Measurements from ENCODE around the gene LTBP3.
A peak's percentile ranks its signal among the peaks of the same experiment; 100 is the strongest.
"Not testable (repeated sequence)": the region's sequence is repeated elsewhere in the genome, so short reads cannot be mapped to it uniquely, and the experiment has no call there.

LTBP3 gene

DNA sequence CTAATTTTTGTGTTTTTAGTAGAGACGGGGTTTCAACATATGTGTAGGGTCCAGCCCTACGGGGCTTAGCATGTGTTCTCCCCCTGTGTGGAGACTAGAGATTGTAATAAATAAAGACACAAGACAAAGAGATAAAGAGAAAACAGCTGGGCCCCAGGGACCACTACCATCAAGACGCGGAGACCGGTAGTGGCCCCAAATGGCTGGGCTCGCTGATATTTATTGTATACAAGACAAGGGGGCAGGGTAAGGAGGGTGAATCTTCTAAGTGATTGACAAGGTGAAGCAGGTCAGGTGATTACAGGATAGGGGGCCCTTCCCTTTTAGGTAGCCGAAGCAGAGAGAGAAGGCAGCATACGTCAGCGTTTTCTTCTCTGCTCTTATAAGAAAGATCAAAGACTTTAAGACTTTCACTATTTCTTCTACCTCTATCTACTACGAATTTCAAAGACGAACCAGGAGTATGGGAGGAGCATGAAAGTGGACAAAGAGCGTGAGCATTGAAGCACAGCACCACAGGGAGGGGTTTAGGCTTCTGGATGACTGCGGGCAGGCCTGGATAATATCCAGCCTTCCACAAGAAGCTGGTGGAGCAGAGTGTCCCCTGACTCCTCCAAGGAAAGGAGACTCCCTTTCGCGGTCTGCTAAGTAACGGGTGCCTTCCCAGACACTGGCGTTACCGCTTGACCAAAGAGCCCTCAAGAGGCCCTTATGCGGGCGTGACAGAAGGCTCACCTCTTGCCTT, 36.2 kb downstream of the LTBP3 start:
- H3K9me3 ChIP-seq (ENCODE audit: low read depth, low read length); H3K9ac ChIP-seq (ENCODE audit: insufficient read length); H3K36me3 ChIP-seq (ENCODE audit: insufficient read depth, low read length); H3K27ac ChIP-seq; DNase-seq (ENCODE audit: low read depth, low spot score); H3K4me3 ChIP-seq: not testable (repeated sequence)

DNA sequence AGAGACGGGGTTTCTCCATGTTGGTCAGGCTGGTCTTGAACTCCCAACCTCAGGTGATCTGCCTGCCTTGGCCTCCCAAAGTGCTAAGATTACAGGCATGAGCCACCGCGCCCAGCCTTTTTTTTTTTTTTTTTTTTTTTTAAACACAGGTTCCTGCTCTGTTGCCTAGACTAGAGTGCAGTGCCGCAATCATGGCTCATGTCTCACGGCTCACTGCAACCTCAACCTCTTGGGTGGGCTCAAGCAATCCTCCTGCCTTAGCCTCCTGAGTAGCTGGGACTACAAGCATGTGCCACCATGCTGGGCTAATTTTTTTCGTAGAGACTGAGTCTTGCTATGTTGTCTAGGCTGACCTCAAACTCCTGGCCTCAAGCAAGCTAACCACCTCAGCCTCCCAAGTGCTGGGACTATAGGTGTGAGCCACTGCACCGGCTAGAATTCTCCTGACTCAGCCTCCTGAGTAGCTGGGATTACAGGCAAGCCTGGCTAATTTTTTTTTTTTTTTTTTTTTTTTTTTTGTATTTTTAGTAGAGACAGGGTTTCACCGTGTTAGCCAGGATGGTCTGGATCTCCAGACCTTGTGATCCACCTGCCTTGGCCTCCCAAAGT, 39.1 kb downstream of the LTBP3 start:
- H3K4me3 ChIP-seq; DNase-seq (ENCODE audit: low read depth, low spot score); H3K9me3 ChIP-seq (ENCODE audit: low read depth, low read length); H3K36me3 ChIP-seq (ENCODE audit: insufficient read depth, low read length); H3K9ac ChIP-seq (ENCODE audit: insufficient read length); H3K27ac ChIP-seq: not testable (repeated sequence)

DNA sequence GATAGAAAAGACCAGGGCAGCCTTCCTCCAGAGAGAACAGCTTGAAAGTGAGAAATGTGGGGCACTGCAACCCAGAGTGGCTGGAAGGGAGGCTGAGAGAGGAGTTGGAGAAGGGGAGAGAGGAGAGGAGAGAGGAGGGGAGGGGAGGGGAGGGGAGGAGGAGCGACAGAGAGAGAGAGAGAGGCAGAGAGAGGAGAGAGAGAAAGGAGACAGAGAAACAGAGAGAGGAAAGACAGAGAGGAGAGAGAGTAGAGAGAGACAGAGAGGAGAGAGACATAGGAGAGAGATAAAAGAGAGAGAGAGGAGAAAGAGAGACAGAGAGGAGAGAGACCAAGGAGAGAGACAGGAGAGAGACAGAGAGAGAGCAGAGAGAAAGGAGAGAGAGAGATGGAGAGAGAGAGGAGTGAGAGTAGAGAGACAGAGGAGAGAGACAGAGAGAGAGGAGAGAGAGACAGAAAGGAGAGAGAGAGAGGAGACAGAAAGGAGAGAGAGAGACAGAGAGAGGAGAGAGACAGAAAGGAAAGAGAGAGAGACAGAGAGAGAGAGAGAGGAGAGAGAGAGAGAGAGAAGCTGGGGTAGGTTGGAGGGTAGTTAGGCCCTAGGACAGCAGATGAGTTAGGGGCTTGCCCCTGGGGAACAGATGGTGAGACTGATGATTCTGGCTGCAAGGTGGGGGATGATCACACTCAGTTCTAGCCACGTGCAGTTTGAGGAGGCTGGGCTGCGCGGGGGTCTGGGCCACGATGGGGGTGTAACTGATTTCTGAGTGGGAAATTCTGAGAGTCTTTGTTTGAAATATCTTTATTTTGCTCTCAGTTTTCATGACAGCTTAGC, 41.8 kb downstream of the LTBP3 start:
- Histone ChIP-seq H3K36me3 (ENCODE audit: insufficient read depth, low read length) (no peaks in the 10 kb centered on the region), H3K27ac (peak overlapping the region; percentile 62; the same call in 1 of the 2 replicates), H3K9me3 (ENCODE audit: low read depth, low read length) (no peaks in the 10 kb centered on the region), H3K4me3 (no peak overlapping the region), H3K9ac (ENCODE audit: insufficient read length) (no peak overlapping the region)
- TF ChIP-seq FOXP2 (optimal IDR thresholded peaks at IDR 0.05; ENCODE audit: control extremely low read depth, extremely low read length, insufficient read depth) (no peak), EZH2 (IDR thresholded peaks at IDR 0.05) (no peak), POLR2AphosphoS5 (IDR thresholded peaks at IDR 0.05; ENCODE audit: borderline replicate concordance, low read depth, low read length) (no peak)
- DNase-seq (ENCODE audit: low read depth, low spot score) = no peak

DNA sequence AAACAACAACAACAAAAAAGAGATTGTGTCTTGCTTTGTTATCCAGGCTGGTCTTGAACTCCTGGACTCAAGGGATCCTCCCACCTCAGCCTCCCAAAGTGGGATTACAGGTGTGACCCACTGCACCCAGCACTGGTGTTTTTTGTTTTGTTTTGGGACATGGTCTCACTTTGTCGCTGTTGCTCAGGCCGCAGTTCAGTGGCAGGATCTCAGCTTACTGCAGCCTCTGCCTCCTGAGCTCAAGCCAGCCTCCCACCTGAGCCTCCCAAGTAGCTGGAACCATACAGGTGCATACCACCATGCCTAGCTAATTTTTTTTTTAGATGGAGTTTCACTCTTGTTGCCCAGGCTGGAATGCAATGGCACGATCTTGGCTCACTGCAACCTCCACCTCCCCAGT, 45.8 kb downstream of the LTBP3 start:
- H3K9me3 ChIP-seq (ENCODE audit: low read depth, low read length); H3K9ac ChIP-seq (ENCODE audit: insufficient read length); H3K4me3 ChIP-seq; H3K27ac ChIP-seq; DNase-seq (ENCODE audit: low read depth, low spot score); H3K36me3 ChIP-seq (ENCODE audit: insufficient read depth, low read length): not testable (repeated sequence)

DNA sequence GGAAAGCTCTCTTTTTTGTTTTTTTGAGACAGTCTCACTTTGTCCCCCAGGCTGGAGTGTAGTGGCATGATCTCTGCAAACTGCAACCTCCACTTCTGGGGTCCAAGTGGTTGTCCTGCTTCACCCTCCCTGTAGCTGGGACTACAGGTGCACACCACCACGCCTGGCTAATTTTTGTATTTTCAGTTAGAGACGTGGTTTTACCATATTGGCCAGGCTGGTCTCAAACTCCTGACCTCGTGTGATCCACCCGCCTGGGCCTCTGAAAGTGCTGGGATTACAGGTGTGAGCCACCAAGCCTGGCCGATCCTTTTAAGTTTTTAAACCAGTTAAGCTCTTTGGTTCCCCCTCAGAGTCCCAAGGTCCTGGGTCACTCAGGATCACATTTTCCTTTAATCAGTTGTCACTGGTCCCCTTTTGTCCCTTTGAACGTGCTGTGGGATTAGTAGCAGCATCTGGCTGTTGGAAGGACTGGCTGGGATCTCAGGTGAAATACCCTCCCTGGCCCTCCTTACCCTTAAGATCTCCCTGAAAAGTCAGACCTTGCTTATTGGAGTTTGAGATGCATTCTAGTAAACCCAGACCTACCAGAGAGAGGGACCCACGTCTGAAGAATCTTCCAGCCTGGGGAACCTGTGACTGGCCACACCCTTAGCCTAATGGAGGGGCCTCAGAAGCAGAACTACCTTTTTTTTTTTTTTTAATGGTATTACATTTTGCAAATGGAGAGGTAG, 51.2 kb downstream of the LTBP3 start:
- Histone ChIP-seq H3K9ac (ENCODE audit: insufficient read length) (peak overlapping the region; percentile 99), H3K36me3 (ENCODE audit: insufficient read depth, low read length) (peaks cover 46% of the 10 kb centered on the region), H3K4me3 (peak overlapping the region; percentile 89), H3K27ac (peak overlapping the region; percentile 99), H3K9me3 (ENCODE audit: low read depth, low read length) (no peaks in the 10 kb centered on the region)
- TF ChIP-seq EZH2 (IDR thresholded peaks at IDR 0.05) (no peak), POLR2AphosphoS5 (IDR thresholded peaks at IDR 0.05; ENCODE audit: borderline replicate concordance, low read depth, low read length) (peak; percentile 60), FOXP2 (optimal IDR thresholded peaks at IDR 0.05; ENCODE audit: control extremely low read depth, extremely low read length, insufficient read depth) (no peak)
- DNase-seq (ENCODE audit: low read depth, low spot score) = no peak

DNA sequence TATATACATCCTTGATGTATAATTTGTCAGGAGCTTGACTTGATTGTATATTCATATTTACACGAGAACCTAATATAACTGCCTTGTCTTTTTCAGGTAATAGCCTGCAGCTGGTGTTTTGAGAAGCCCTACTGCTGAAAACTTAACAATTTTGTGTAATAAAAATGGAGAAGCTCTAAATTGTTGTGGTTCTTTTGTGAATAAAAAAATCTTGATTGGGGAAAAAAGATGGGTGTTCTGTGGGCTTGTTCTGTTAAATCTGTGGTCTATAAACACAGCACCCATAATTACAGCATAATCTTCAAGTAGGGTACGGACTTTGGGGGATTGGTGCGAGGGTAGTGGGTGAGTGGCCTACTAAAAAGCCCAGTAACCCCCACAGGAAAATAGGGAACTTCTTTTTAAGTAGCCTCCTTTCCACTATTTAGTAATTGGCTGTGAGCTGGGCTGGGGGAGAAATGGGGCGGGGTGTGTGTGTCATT, 51.8 kb downstream of the LTBP3 start:
- H3K36me3 ChIP-seq (ENCODE audit: insufficient read depth, low read length) = peaks cover 52% of the 10 kb centered on the region
- H3K27ac ChIP-seq = peak overlapping the region; percentile 99
- H3K9me3 ChIP-seq (ENCODE audit: low read depth, low read length) = no peaks in the 10 kb centered on the region
- peak overlapping the region; percentile 89 for H3K4me3 ChIP-seq
- H3K9ac ChIP-seq (ENCODE audit: insufficient read length) = peak overlapping the region; percentile 99
- DNase-seq (ENCODE audit: low read depth, low spot score) = no peak
- TF ChIP-seq EZH2 (IDR thresholded peaks at IDR 0.05) (no peak), POLR2AphosphoS5 (IDR thresholded peaks at IDR 0.05; ENCODE audit: borderline replicate concordance, low read depth, low read length) (no peak), FOXP2 (optimal IDR thresholded peaks at IDR 0.05; ENCODE audit: control extremely low read depth, extremely low read length, insufficient read depth) (no peak)

DNA sequence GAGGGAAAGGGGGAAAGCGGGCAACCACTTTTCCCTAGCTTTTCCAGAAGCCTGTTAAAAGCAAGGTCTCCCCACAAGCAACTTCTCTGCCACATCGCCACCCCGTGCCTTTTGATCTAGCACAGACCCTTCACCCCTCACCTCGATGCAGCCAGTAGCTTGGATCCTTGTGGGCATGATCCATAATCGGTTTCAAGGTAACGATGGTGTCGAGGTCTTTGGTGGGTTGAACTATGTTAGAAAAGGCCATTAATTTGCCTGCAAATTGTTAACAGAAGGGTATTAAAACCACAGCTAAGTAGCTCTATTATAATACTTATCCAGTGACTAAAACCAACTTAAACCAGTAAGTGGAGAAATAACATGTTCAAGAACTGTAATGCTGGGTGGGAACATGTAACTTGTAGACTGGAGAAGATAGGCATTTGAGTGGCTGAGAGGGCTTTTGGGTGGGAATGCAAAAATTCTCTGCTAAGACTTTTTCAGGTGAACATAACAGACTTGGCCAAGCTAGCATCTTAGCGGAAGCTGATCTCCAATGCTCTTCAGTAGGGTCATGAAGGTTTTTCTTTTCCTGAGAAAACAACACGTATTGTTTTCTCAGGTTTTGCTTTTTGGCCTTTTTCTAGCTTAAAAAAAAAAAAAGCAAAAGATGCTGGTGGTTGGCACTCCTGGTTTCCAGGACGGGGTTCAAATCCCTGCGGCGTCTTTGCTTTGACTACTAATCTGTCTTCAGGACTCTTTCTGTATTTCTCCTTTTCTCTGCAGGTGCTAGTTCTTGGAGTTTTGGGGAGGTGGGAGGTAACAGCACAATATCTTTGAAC, 52.5 kb downstream of the LTBP3 start:
- no peak for DNase-seq (ENCODE audit: low read depth, low spot score)
- Histone ChIP-seq H3K4me3 (peak overlapping the region; percentile 89), H3K36me3 (ENCODE audit: insufficient read depth, low read length) (peaks cover 59% of the 10 kb centered on the region), H3K9ac (ENCODE audit: insufficient read length) (peak overlapping the region; percentile 99), H3K9me3 (ENCODE audit: low read depth, low read length) (no peaks in the 10 kb centered on the region), H3K27ac (peak overlapping the region; percentile 99)
- no peak for TF ChIP-seq EZH2 (IDR thresholded peaks at IDR 0.05)
- TF ChIP-seq POLR2AphosphoS5 (IDR thresholded peaks at IDR 0.05; ENCODE audit: borderline replicate concordance, low read depth, low read length) = peak; percentile 66
- no peak for TF ChIP-seq FOXP2 (optimal IDR thresholded peaks at IDR 0.05; ENCODE audit: control extremely low read depth, extremely low read length, insufficient read depth)

Measured in SK-N-MC (cell line).